ENCODE results near the gene TXNDC16.
"Not testable (repeated sequence)": the region's sequence is repeated elsewhere in the genome, so short reads cannot be mapped to it uniquely, and the experiment has no call there.

TXNDC16 gene

DNA sequence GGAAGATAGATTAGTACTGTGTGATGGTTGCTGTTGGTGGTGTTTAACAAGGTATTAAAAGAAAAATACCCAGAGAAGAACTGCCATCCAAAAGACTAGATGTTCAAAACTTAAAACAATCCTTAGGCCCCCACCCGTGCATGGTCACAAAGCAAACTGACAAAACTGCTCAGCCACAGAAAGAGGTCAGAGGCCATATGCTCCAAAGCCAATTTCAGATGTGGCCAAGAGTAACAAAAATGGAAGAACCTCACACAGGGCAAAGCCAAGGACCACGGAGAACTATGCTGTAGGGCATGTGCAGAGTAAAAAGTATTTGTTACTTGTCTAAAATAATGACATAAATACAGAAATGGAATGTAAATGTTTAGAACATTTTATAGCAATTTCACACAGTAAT is 5.3 kb downstream of the TXNDC16 start:
- intact Hi-C loops (cut with DNase I): no loop called here
- DNase-seq: no peak

DNA sequence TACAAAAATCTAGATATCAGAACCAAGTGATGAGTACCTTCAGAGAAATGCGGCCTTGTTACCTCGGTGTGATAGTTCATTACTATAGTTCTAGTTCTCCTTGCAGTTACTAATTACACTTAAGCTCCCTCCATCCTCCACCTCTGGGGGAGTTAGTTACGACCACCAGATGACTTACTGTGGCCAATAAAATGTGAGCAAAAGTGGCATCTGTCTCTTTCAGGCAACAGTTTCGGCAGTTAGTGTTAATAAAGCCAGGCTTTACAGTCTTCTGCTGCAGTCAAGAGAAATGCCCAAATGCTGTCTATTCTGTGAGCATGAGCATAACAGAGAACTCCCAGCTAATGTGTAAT is 6.0 kb downstream of the TXNDC16 start:
- intact Hi-C loops (cut with DNase I): no loop called here
- DNase-seq: no peak

GRCh38 chr14:52545584-52546317 is 6.6 kb downstream of the TXNDC16 start:
- DNase-seq: no peak

GRCh38 chr14:52538623-52539022 is 13.7 kb downstream of the TXNDC16 start:
- intact Hi-C loops (cut with DNase I): no loop called here
- DNase-seq: no peak

More at GRCh38 chr14:52545584-52546317, 6.6 kb downstream of the TXNDC16 start:
- intact Hi-C loops (cut with DNase I): no loop called here

DNA sequence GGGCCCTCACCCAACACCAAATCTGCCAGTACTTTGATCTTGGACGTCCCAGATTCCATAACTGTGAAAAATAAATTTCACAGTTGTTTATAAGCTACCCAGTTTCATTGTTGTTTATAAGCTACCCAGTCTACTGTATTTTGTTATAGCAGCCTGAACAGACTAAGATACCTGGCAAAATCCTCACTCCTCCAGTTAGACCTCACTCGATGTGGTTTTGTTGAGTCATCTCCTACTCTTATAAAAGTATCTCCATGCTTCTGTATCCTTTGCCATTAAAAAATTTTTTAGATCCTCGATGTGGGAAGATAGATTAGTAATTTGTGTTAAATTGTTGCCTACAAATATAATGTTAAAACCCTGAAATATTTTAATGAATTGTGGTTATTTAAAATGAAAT is 16.0 kb downstream of the TXNDC16 start:
- DNase-seq: no peak
- intact Hi-C loops (cut with DNase I): no loop called here

- no peak for DNase-seq
Measured at GRCh38 chr14:52531481-52531880, 20.8 kb downstream of the TXNDC16 start.

GRCh38 chr14:52527052-52527451 is 25.3 kb downstream of the TXNDC16 start:
- intact Hi-C loops (cut with DNase I): no loop called here

More at GRCh38 chr14:52531481-52531880, 20.8 kb downstream of the TXNDC16 start:
- intact Hi-C loops (cut with DNase I): no loop called here

GRCh38 chr14:52522581-52523345 is 29.5 kb downstream of the TXNDC16 start:
- DNase-seq: no peak
- intact Hi-C loops (cut with DNase I): no loop called here

More at GRCh38 chr14:52527052-52527451, 25.3 kb downstream of the TXNDC16 start:
- DNase-seq: no peak

DNA sequence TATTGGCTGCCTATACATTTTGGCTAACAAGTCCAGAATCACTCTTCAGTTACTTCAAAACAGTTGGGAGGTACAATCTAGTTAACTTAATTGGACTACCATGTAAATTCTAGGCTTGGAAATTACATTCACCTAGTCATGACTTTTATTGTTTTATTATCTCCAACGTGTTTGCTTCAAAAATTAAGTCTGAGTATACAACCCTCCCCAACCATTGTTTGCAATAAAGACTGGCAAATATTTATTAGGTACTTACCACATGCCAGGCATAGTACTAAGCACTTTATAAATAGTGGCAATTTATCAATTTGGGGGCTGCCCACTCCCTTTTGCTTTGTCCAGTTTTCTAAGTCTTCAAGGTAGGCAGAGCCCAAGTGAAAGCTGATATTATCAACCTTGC is 30.3 kb downstream of the TXNDC16 start:
- DNase-seq: no peak
- intact Hi-C loops (cut with DNase I): no loop called here

- intact Hi-C loops (cut with DNase I): no loop called here
- DNase-seq: no peak
Measured at GRCh38 chr14:52514046-52514811, 38.1 kb downstream of the TXNDC16 start.

- intact Hi-C loops (cut with DNase I): no loop called here
Measured at GRCh38 chr14:52513249-52513648, 39.1 kb downstream of the TXNDC16 start.

GRCh38 chr14:52494444-52494843 is 57.9 kb downstream of the TXNDC16 start:
- DNase-seq: no peak
- intact Hi-C loops (cut with DNase I): no loop called here

More at GRCh38 chr14:52513249-52513648, 39.1 kb downstream of the TXNDC16 start:
- no peak for DNase-seq

- no peak for DNase-seq
- intact Hi-C loops (cut with DNase I): no loop called here
Measured at GRCh38 chr14:52485350-52485960, 66.8 kb downstream of the TXNDC16 start.

- intact Hi-C loops (cut with DNase I): no loop called here
Measured at GRCh38 chr14:52481864-52482263, 70.4 kb downstream of the TXNDC16 start.

DNA sequence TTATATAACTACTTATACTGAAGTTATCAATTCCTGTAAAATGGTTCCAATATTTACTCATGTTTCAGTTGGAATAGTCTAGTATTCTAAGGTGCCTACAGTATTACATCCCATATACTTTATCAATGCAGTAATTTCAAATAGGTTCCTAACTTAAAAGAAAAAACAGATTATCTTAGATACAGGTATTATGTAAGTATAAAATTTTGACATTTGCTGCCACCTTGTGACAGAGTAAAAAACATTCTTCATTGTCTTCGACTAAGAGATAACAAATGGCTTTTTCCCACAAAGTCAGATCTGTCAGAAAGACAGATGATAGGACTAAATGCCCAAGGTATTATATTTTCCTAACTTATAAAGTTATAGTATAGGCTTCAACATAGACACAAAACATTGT is 78.7 kb downstream of the TXNDC16 start:
- no peak for DNase-seq
- intact Hi-C loops (cut with DNase I): no loop called here

More at GRCh38 chr14:52481864-52482263, 70.4 kb downstream of the TXNDC16 start:
- DNase-seq: no peak

GRCh38 chr14:52472728-52473127 is 79.6 kb downstream of the TXNDC16 start:
- intact Hi-C loops (cut with DNase I): no loop called here
- DNase-seq: no peak

DNA sequence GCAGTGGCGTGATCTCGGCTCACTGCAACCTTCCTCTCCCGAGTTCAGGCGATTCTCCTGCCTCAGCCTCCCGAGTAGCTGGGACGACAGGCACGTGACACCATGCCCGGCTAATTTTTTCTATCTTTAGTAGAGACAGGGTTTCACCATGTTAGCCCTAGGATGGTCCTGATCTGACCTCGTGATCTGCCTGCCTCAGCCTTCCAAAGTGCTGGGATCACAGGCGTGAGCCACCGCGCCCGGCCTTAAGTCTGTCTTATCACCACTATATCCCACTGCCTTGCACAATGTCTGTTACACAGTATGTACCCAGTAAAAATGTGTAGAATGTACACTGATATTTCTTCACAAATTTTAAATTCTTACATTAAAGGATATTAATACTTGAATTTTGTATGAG is 80.1 kb downstream of the TXNDC16 start:
- intact Hi-C loops (cut with DNase I): not testable (repeated sequence)

GRCh38 chr14:52467515-52468266 is 84.6 kb downstream of the TXNDC16 start:
- no peak for DNase-seq
- intact Hi-C loops (cut with DNase I): no loop called here

More for the DNA sequence above, 80.1 kb downstream of the TXNDC16 start:
- not testable (repeated sequence) for DNase-seq

- intact Hi-C loops (cut with DNase I): no loop called here
- DNase-seq: no peak
Measured at GRCh38 chr14:52464175-52464574, 88.1 kb downstream of the TXNDC16 start.

Measured in head of caudate nucleus (tissue), 42 donors.